Measurements from ENCODE around the gene RELL2.
A peak's percentile ranks its signal among the peaks of the same experiment; 100 is the strongest.

Gene RELL2

DNA sequence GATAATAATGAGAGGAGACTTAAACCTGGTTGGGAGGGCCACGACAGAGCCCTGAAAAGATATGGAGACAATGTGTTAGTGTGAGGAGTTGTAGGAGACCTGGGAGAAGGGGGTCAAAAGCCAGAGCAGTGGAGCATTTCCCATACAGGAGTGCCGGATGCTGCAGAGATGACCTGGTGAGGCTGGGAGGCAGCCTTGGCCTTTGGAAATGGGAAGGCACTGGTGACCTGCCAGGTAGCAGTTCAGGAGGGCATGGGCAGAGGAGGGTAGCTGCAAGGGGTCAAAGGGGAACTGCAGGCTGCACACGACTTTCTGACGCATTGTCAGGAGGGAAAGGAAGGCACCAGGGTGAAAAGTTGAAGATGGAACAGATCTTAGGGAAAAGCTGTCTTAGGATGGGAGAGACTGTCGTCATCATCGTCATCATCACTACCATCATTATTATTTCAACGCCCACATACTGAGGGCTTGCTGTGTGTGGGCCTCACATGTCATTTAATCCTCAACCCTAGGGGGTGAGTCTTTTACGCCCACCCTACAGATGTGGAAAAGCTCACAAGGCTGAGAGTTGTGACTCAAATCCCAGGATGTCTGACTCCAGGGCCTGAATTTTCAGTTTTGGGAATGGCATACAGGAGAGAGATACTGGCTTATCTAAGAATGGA lies 31.9 kb downstream of the RELL2 start:
- TF ChIP-seq GATA1 (IDR thresholded peaks at IDR 0.05; ENCODE audit: low read depth, low read length) (no peak), POLR2A (IDR thresholded peaks at IDR 0.05; ENCODE audit: low read length) (no peak)
- DNase-seq: no peak

DNA sequence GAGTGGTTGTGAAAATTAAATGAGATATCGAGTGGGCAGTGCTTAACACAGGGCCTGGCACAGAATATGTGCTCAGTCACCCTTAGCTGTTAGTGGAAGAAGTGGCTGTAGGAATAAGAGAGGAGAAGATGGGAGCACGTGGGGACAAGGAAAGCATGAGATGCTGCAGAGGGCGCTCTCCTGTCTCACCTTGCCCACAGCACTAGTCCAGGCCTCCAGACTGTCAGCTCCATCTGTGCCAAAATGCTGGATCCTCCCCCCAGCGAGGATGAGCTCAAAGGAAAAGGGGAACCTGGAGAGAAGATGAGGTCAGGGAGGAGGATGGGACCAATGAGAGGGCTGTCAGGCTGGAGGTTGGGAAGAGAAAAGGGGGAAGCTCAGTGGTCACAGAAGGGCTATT lies 32.7 kb downstream of the RELL2 start:
- DNase-seq: no peak
- no peak for TF ChIP-seq POLR2A (IDR thresholded peaks at IDR 0.05; ENCODE audit: low read length)
- no peak for TF ChIP-seq GATA1 (IDR thresholded peaks at IDR 0.05; ENCODE audit: low read depth, low read length)

DNA sequence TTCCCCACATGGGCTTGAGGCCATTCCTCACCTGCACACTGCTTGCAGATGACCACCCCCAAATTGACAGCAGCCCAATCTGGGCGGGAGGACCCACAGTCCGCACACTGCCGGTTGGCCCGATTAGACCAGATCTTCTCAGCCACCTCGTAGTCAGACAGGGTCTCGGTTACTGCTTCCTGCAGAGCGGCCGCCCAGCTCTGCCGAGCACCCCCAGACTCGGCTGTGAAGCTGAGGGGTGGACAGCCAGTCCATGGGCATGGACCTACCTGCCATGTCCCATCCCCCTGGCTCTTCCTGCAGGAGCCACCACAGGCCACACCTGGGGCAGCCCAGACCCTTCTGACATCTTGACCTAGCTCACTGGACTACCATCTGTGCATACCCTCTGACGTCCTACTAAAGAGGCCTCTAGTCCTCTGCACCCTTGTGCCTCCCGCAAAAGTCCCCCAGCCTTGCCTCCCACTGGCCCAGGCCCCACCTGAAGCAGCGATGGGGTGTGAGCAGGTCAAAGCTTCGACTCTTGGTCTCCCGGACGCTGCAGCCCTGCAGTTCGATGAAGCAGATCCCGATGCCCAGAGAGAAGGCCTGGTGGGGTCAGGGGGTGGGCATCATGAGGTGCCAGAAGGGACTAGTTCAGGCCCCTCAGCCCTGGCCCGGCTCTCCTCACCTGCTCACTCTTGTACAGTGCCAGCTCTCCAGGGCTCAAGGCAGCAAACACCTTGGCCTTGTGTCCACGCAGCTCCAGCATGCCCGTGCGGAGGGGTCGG lies 35.5 kb downstream of the RELL2 start:
- DNase-seq: no peak
- TF ChIP-seq POLR2A (IDR thresholded peaks at IDR 0.05; ENCODE audit: low read length): no peak
- TF ChIP-seq GATA1 (IDR thresholded peaks at IDR 0.05; ENCODE audit: low read depth, low read length): no peak

DNA sequence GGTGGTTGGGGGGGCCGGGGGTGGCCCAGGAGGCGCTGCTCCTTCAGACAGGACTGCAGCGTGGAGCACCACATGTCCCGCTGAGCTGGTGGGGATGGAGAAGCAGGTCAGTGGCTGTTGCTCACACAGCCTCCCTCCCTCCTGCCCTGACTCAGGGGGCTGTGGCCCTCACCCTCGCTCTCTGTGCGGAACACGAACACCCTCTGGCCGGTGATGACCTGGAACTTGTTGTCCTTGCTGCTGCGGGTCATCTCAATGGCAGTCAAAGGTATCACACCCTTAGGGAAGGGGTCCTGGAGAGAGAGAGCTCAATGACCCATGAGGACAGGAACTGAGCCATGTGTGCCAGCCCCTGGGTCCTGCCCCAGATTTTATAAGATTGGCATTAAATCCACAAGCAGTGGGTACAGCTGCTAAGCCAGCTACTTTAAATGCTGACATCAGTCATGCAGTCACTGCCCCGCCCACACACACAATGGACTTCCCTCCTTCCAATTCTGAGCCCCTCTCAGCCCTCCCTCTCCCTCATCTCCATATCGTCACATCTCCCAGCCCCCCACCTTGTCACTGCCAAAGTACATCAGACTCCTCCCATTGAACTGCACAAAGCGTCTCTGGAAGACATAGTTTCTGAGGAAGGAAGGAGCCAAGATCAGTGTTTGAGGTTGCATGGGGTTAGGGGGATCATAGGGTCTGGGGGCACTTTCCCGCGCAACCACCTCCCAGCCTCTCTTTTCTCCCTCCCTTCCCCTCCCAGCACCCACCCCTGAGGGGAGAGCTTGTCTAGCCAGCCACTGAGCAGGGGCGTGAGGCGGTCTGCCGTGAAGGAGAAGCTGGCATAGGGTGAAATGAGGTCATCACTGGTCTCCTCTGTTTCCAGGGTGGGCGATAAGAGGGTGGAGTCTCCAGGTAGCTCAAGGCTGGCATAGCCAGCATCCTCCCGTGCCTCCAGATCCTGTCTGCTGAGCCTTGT lies 36.3 kb downstream of the RELL2 start:
- no peak for DNase-seq
- TF ChIP-seq GATA1 (IDR thresholded peaks at IDR 0.05; ENCODE audit: low read depth, low read length) (no peak), POLR2A (IDR thresholded peaks at IDR 0.05; ENCODE audit: low read length) (no peak)

DNA sequence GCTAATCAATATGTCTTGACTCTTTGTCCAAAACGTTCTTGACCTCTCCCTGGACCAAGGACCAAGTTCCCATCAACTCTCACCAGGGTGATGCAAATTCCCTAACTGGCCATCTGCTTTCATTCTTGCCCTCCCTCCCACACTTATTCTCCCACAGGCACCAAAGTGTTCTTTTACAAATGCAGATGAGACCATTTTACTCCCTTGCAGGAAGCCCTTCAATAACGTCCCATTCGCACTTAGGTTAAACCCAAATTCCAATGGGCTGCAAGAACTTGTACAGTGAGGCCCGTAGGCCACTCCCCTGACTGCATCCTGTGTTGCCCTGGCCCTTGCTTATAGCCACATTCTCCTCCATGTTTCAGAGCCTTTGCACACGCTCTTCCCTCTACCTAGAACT lies 38.0 kb downstream of the RELL2 start:
- TF ChIP-seq POLR2A (IDR thresholded peaks at IDR 0.05; ENCODE audit: low read length): no peak
- TF ChIP-seq GATA1 (IDR thresholded peaks at IDR 0.05; ENCODE audit: low read depth, low read length): no peak
- no peak for DNase-seq

DNA sequence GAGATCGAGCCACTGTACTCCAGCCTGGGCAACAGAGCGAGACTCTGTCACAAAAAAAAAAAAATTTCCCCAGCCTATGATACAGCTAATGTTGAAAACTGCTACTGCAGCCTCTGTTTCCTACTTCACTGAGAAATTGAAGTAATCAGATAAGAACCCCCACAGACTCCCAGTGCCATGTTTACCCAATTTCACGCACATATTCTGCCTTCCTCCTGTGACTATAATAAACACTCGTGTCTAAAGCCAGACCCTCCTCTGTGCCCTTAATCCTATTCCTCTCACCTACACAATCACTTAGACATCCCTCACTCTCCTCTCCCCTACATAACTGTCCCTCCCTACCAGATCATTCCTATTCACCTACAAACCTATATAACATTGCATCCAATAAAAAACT lies 38.9 kb downstream of the RELL2 start:
- DNase-seq: no peak
- TF ChIP-seq POLR2A (IDR thresholded peaks at IDR 0.05; ENCODE audit: low read length) (no peak), GATA1 (IDR thresholded peaks at IDR 0.05; ENCODE audit: low read depth, low read length) (no peak)

DNA sequence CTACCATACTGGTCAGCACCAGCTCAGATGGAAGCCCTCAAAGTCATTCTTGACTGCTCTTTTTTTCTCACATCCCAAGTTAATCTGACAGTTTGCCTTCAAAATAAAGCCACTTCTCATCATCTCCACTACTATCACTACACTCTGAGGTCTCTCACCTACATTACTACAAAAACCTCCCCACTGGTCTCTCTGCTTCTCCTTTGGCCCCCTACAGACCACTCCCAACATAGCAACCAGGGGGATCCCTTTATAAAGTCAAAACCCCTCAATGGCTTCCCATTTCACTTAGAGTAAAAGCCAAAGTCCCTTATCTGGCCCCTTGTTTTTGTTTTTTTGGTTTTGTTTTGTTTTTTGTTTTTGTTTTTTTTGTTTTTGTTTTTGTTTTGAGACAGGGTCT lies 40.6 kb downstream of the RELL2 start:
- TF ChIP-seq GATA1 (IDR thresholded peaks at IDR 0.05; ENCODE audit: low read depth, low read length) (no peak), POLR2A (IDR thresholded peaks at IDR 0.05; ENCODE audit: low read length) (no peak)
- peak in 1 of 2 experiments; percentile 8 for DNase-seq

DNA sequence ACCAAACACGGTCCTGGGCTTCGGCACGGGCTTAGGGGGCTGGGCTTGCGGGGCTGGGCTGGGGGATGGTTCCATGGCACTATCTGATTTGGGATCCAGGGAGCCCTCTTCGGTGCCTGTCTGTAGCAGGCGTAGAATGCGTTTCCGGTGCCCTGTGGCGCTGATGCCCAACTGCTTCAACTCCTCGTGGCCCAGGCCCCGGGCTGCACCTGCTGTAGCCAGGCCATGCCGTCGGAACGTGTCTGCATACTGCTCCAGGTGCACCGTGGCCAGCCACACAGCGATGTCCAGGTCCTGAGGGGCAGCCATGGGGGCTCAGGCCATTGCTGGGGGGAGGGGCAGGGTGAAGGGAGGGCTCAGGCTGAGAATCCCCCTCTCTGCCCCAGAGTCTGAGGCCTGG lies 43.4 kb downstream of the RELL2 start:
- TF ChIP-seq POLR2A (IDR thresholded peaks at IDR 0.05; ENCODE audit: low read length): no peak
- TF ChIP-seq GATA1 (IDR thresholded peaks at IDR 0.05; ENCODE audit: low read depth, low read length): no peak
- no peak for DNase-seq

DNA sequence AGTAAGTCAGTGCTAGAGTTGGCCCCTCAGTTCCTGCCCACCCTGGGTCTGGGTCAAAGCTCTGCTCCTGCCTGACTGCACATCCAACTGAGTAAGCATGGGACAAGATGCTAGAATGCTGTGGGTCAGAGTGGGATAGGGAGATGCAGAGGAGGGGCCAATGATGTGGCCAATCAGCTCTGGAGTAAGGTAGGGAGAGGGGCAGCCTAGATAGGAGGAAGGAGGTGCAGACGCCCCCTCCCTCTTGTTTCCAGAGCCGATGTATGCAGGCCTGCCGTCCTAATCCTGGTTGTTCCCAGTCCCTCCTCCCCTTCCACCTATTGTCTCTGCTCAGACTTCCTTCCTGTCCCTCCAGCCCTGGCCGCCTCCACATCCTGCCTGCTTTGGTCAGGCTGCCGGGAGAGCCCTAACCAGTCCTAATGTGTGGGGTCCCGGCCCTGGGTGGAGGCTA lies 44.0 kb downstream of the RELL2 start:
- DNase-seq: no peak

DNA sequence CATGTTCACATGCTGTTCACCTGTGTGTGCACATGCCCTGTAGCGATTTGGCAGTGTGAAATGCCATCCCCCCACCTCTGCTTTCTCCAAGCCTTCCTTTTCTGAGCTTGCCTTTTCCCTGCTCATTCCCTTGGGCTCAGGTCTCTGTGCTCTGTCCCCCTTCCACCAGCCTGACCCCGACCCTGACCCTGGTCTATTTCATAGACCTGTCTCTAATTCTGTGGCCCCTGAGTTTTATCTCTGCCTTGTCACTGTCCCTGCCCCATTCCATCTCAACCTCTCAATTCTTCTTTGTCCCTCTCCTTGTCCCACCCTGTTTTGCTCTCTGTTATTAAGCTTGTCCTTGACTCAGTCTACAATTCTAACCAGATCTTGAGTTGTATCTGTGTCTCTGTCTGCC lies 44.5 kb downstream of the RELL2 start:
- TF ChIP-seq POLR2A (IDR thresholded peaks at IDR 0.05; ENCODE audit: low read length) (no peak), GATA1 (IDR thresholded peaks at IDR 0.05; ENCODE audit: low read depth, low read length) (no peak)

More for the DNA sequence above, 44.0 kb downstream of the RELL2 start:
- TF ChIP-seq POLR2A (IDR thresholded peaks at IDR 0.05; ENCODE audit: low read length) (no peak), GATA1 (IDR thresholded peaks at IDR 0.05; ENCODE audit: low read depth, low read length) (no peak)

DNA sequence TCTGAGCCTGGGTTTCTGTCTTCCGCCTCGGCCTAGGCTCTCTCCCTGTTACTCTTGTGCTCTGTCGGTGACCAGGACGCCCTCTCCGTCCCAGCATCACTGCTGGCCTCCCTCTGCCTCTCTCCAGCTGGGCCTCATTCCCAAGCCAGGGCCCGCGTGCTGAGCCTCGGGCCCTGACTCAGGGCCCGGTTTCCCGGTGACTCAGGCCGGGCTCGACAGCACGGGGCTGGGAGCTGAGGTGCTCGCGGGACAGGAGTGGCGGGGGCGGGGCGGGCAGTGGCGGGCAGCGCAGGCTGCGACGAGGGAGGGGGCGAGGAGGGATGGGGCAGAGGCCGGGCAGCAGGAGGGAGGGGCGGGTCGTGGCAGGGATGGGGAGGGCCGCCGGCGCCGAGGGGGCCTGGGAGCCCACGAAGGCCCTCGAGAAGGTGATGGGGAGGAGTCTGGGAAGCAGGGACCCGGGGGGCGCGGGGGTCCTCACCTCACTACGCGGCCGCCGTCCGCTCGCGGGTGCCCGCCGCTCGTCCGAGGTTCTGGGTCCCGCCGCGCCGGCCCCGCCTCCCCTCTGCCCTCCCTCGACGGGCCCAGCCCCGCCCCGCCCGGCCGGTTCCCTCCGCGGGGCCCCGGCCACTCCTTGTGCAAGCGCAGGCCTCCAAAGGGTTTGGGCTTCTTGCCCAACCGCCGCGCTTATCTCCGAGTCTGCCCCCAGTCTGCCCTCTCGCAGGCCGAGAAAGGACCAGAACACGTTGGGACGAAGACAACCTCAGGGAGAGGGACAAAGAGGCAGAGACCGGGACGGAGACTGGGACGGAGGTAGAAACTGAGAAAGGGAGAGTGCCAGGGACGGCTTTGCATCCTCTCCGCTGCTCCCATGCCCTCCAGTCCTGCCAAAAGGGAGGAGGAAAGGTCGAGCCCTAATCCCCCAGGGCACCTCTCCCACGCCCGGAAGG lies 45.2 kb downstream of the RELL2 start, which contains the start of gene ARAP3:
ARAP3 (minus strand) TSS at position 536 of the 947 bp plus-strand sequence. CDS start 1,744 bp downstream, outside the sequence.
- TF ChIP-seq GATA1 (IDR thresholded peaks at IDR 0.05; ENCODE audit: low read depth, low read length): no peak
- TF ChIP-seq POLR2A (IDR thresholded peaks at IDR 0.05; ENCODE audit: low read length): no peak
- DNase-seq: peak; percentile 89 to 90

More for the DNA sequence above, 44.5 kb downstream of the RELL2 start:
- no peak for DNase-seq

DNA sequence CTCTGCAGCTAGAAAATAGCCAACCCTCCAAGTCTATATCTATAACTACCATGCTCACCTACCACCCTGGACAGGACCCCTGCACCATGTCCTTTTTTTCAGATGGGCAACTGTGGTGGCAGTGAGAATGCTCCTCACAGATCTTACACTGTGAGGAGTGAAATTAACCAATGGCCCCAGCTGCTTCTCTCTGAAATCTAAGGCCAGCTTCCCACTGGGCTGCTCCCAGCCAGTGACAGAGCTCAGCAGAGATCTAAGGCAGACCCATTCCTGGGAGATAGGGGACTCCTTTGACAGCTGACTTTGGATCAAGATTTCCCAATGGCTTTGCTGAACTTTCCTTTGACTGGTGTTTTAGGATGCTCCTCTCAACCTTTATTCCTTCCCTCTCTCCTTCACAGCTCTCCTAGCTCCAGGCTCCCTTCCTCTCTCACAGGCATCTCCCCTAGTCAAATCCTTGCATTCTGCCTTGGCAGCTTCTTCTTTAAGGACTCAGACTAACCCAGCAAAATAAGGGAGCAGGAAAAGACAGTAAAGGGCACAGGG lies 46.9 kb downstream of the RELL2 start:
- TF ChIP-seq GATA1 (IDR thresholded peaks at IDR 0.05; ENCODE audit: low read depth, low read length) (no peak), POLR2A (IDR thresholded peaks at IDR 0.05; ENCODE audit: low read length) (no peak)

More for the DNA sequence above, 46.9 kb downstream of the RELL2 start:
- no peak for DNase-seq

Measured in erythroblast (primary cell).